Inflammatory macrophage treated with lipopolysaccharide for 4 hours (primary cell): ENCODE results near the gene AJAP1.

Source experiments
- DNase-seq: peaks from one replicate; pipeline ENCODE4 v3.0.0-alpha.2; 2020

AJAP1 gene

DNA sequence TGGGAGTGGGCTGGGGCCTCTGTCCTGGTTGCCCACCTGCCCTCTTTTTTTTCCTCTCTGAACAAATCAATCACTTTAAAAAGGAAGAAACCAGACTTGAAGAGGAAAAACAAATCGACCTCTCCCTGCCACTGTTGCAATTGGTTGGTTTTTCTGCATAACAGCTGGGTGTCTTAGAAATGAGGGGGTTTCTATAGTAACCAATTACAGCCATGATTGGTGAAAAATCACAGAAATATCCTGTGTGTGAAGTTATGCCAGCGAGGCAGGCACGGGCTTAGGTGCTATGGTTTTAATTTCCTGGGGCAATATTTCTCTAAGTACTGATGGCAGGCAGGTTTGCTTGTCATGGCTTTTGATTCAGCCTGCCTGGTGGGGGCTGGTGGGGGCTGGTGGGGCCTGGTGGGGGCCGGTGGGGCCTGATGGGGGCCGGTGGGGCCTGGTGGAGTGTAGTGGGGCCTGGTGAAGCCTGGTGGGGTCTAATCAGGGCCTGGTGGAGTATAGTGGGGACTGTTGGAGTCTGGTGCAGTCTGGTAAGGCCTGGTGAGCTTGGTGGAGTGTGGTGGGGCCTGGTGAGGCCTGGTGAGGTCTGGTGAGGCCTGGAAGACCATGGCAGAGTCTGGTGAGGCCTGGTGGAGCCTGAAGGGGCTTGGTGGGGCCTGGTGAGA lies 54.6 kb downstream of the AJAP1 start:
- DNase-seq = no peak

DNA sequence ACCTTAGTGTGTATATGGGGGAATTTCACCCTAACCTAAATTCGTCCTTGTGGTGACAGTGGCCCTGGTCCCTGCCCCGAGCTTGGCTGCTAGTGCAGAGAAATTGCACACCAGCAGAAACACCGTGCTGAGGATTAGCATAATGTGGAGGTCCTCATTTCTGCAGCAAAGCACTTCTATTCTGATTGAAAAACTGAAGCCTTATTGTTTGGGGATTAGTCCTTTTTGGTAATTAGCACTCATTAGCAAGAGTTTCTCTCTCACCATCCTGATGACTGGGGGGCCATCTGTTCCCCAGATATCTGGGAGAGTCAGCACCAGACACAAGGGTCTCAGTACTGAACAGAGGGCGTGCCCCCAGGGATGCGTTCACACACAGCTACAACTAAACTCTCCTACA lies 55.2 kb downstream of the AJAP1 start:
- no peak for DNase-seq

DNA sequence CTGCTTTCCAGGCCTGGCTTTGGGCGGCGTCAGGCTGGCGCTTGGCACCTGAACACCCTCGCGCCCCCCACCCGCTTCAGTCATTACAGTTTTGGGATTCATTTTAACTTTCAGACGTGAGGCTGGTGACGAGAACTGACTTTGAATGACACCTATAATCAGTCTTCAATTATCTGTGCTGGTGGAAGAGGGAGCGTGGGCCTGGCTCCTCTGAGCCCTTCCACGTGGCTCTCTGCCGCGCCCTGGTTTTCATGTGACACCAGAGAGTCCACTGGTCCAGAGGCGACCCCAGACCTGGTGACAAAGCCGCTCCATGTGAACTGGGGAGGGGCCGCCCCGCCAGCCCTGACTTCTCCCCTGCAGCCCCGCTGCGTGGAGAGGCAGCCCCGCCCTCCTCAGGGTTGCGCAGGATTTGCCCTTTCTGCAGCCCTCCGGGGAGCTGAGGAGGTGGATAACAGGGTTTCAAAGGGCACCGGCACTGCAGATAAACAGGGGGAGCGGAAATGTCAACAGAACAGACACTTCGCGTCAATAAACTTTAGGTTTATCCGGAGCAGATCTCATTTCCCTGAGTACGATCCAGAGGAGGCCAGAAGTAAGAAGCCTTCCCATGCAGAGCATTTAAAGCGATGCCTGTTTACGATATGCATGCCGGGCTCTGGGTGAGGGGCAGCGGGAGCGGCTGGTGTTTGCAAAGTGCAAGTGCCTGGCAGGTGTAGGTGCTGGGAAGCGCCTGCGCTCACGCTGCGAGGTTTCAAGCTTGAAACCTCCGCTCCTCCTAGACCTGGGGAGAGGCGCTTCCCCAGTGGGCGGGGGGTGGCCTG lies 56.4 kb downstream of the AJAP1 start:
- no peak for DNase-seq

DNA sequence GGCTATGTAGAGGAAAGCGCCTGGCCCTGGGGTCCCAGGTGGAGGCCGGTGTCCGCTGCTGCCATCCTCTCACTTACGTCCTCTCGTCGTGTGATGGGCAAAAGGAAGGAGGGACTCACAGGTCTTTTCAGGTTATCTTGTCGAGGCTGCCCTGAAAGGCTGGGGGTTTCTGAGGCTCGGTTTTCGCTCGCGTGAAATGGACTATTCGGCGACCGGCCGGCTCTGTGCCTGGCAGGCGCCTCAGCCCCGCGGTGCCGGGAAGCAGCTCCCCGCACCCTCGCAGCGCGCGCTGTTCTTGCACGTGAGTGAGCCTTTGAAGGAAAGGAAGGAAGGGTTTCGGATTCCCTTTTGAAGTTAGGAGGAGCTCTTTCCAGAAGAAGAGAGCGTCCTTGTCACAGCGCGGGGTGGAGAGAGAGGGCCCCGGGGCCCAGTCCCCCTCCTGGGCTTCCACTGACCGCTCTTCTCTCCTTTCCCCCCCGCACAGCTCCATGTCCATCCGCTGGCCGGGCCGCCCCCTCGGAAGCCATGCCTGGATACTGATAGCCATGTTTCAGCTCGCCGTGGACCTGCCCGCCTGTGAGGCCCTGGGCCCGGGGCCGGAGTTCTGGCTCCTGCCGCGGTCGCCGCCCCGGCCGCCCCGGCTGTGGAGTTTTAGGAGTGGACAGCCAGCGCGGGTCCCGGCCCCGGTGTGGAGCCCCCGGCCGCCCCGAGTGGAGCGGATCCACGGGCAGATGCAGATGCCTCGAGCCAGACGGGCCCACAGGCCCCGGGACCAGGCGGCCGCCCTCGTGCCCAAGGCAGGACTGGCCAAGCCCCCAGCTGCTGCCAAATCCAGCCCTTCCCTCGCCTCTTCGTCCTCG lies 57.2 kb downstream of the AJAP1 start:
- no peak for DNase-seq

DNA sequence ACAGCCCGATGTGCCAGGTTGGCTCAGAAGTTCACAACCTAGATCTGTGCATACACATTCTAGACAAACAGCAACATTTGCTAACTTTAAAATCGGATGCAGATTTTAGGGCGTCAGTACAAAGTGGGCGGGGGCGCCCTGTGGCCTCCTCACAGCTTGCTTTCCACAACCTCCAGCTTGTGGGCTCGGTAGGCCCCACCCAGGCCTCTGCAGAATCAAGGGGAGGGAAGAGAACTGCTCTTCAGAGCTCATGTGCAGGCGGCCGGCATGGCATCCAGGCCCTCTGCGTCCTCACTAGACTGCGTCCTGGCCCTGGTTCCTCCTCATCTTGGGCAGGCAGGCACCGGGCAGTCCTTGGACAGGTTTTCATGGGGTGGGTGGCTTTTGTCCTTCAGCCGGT lies 59.3 kb downstream of the AJAP1 start:
- DNase-seq = no peak

DNA sequence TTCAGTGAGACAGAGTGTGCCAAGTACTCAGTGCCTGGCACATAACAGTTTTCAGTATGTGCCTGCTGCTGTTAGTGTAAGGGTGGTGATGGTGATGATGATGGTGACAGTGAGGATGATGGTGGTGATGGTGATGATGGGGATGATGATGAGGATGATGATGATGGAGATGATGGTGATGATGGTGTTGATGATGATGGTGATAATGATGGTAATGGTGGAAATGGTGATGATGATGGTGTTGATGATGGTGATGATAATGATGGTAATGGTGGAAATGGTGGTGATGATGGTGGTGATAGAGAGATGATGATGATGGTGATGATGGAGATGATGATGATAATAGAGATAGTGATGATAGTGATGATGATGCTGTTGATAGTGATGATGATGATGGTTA lies 62.0 kb downstream of the AJAP1 start:
- no peak for DNase-seq

DNA sequence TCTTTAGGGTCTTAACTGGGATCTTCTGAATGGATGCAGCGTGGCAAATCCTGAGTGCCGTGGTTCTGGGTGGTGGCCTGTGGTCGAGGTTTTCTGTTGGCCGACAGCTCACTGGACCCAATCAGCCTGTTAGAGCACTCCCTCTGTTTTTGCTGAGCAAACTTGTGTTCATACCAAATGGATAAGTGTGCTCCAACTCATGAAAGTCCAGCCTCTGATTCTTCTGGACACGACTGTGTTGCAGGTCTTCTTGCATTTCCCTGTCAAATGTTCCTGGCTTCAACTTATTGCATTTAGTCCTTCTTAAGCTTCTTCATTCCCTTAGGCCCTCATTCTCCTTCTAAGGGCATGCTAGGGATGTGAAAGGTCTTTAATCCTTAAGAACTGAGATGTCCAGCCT lies 63.7 kb downstream of the AJAP1 start:
- no peak for DNase-seq

DNA sequence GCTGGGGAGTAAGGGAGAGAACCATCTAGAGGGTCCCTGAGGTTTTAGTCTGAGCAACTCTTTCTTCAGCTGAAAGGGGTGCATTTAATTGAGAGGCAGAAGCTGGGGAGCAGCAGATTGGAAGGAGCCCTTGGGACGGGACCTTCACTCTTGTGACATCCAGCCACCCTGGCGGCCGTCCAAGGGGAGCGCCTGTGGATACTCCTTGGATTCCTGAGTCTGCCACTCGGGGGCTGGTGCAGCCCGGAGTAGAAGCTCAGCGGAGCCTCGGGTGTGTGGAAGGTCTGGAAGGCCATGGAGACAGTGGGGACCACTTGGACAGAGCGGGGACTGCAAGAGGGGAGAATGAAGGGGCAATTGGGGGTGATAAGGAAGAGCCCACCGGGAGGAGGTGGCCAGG lies 68.7 kb downstream of the AJAP1 start:
- DNase-seq = no peak

DNA sequence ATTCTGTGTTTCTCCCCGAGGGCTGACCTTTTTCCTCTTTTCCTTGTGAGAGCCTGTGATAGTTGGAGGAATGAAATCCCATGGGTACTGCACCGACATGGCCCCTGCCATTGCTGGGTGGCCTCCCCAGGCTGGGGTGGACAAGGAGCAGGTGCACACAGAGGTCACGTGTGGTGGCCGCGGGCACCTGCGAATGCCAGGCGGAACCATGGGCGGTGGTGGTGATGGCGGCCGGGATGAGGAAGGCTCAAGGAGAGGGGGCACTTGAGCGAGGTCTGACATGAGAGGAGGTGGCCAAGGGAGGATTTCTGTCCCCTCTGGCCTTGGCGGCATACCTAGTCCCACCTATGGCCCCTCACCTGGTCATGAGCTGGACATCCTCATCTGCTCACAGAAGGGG lies 69.6 kb downstream of the AJAP1 start:
- no peak for DNase-seq

DNA sequence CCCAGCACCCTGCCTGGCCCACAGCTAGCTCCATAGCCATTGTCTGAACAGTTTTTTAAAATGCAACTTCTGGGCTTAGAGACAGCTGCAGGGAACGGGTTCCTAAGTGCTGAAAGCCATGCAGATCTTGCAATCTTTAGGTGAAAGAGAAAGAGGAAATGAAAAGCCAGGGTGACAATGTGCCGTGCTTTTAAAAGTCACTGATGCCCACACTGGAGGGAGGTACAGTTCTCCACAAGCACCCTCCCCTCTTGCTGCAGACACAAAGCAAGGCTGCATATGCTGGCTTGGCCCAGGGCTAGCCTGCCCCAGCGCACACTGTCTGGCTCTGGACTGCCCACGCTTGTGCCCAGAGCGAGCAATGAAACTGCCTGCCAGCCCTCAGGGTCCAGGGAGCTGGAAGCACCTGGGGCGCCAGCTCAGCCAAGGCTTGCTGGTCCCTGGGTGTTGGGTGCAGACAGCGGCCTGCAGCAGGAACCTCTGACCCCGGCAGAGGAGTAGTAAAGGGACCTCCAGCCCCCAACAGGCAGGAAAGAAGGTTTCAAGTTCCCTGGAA lies 70.4 kb downstream of the AJAP1 start:
- DNase-seq = no peak

DNA sequence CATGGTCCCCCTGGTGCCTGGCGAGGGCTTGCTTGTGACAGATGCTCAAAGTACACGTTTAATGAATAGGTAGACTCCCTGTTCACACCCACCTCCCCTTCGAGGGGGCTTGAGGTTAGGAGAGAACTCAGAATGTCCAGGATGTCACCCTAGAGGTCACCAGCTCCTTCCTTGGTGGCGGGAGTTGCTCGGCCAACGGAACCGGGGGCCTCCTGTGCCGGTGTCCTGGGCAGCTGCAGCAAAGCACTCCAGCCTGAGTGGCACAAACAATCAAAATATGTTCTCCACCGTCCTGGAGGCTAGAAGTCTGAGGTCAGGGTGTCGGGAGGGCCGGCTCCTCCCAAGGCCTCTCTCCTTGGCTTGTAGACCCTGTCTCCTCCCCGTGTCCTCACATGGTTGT lies 71.0 kb downstream of the AJAP1 start:
- DNase-seq = no peak

DNA sequence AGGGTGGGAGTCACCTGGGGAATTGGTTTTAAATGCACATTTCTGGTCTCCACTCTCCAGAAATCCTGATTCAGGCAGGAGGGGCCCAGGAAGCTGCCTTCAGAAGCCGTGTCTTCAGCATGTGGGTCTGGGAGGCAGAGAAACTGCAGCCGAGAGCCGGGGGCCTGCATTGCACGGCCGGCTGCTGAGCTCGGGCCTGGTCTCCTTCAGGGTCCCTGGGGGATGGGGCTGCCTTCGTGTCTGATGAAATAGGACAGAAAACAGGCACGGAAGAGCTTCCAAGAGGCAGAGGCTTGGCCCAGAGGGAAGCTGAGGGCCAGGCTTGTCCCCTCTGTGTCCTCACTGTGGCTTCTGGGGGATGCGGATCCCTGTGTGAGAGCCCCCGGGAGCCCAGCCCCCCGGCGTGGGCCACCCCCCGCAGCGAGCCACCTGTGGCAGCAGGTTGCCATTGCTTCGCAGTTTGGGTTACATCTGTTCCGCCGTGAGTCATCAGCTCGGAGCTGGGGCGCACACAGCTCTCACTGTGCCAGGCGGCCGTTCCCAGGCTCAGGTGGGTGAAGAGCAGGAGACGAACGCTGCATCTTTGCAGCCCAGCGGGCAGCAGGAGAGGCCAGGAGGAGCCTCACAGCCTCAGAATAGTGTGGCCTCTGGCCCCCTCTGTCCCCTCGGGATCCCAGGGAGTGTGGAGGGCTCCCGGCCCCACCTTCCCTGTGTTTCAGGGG lies 72.4 kb downstream of the AJAP1 start:
- no peak for DNase-seq

DNA sequence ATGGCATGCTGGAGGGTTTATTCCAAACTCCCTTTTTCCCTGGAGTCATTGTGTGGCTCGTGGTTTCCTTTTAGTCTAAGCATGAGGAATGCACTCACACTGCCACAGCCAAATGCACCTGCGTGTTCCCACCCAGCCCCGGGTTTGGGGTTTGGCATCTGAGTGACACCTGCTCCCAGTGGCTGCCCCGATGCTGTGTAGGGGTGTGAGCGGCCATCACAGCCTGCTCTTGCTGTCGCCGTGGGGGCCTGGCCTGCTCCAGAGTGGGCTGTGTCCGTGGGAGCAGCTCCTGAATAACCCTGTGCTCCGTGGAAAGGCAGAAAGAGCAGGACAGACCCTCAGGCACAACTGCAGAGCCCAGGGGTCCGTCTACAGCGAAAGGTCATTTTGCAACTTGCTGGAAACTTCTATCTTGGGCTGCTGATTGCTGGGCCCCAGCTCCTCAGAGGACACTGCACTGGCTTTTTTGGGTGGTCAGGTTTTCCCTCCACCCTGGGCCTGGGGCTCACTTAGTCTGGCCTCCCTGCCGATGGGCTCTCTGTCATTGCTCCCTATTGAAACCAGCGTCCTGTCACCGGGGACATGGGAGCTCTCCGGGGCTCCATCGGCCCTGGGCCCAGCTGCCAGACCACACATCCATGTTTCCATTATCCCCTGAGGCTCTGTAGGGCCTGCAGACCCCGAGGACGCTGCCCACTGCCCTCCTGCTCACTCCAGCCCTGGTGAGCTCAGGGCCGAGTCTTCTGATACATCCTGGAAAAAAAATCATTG lies 74.1 kb downstream of the AJAP1 start:
- DNase-seq = no peak

DNA sequence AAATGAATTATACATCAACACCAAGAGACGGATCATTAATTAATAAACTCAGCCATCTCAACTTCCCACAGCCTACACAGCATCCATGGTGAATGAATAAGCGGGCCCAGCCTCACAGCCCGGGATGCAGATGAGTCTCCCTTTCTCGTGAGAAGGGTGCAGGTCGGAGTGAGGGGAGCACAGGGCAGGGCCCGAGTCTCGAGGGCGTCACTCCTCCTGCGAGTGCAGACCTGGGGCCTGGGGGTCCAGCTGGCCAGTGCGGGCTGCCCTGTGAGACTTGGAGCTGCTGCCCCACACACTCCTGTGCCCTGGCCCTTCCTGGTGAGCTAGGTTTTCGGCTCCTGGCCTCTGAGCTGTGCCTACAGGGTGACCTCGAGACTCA lies 74.7 kb downstream of the AJAP1 start:
- DNase-seq = no peak

DNA sequence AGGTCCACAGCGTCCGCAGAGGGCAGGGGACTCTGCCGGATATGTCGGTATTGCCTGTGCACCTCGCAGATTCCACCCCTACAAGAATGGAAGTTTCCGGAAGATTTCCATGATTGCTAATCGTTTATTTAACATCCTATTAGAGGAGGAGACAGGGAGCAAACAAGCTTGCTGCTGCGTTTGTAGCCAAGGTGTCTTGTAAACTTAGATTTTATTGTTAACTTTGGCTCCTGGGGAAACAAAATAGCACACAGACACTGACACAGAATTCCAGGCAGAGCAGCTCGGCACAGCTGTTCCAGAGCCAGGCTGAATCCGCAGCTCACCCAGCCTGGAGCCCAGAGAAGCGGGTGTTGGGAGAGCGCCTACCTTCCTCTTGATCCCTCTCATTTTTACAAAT lies 75.7 kb downstream of the AJAP1 start:
- no peak for DNase-seq

DNA sequence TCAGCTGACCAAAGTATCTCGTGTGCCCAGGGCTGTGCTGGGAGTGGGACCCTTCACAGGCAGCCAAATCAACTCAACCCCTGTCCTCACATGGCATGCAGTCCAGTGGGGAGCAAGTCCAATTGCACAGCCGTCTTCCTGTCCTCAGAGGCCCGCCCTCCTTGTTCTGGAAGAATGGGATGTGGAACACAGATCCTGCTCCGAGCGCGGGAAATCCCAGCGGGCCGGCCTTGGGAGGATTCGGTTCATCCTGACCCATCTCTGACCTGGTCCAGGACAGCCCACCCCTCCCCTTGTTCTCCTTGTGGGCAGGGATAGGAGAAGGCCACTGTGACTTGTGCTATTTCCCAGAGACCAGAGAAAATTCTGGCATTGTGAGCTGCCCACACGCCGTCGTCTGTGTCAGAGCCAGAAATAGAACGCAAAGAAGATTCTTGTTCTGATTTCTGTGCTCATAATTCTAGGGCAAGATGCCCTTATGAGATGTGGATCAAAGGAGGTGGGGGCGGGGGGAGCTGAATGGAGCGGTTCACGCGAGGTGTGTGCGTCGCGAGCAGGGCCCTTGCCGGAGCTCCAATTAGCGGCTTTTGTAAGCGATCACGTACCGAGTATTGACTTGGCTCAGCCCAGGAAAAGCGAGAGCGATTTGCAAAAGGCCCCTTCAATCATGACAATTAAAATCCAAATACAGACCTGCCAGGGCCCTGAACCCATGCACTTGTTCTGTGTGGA lies 79.2 kb downstream of the AJAP1 start:
- no peak for DNase-seq

DNA sequence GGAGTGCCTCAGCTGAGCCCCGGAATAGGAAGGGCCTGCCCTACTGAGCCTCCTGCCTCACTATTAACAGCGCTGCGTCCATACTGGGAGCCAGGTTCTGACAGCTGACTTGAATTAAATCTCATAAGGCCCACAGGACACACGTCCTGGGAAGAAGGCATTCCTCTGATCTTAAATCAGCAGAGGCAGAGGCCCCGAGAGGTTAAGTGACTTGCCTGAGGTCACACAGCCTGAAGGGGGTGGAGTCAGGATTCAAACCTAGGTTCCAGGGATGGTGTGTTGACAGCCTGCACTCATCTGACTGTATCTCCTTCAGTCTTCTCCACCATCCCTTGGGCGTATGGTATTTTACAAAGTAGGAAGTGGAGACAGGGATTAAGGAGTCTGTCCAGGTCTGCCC lies 79.8 kb downstream of the AJAP1 start:
- no peak for DNase-seq

DNA sequence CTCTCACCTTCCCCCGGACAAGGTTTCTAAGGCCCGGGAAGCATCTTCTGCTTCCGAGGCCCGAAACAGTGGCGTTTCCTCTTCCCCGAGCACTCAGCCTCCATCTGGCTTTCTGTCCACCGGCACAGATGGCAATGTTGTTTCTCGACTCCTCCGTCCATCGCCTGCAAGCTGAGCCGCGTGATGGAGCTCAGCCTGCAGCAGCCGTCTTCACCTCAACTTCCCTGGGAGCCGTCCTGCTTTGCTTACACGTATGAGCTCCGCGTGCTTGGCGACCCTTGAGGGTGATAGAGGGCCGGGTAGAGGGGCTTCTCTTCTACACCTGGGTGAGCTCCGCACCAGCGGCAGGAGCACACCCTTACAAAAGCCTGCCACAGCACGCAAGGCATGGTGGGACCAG lies 80.4 kb downstream of the AJAP1 start:
- no peak for DNase-seq

DNA sequence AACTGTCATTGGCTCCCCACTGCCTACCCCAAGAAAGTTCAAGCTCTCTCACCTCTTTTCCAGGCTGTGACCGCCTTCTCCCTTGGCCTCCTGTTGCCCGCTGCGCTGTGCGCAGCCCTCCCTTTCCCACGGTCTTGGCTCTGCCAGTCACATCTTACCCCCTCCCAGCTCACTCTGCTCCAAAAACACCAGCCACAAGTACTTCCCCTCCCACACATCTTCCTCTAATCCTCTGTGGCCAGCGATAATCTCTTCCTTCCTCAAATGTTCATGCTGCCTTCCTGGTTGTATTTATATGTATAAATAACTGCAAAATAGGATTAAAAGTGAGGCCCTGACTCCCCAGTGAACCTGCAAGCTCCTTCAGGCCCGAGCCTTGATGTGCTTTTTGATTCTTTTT lies 81.8 kb downstream of the AJAP1 start:
- peak; percentile 7 for DNase-seq

DNA sequence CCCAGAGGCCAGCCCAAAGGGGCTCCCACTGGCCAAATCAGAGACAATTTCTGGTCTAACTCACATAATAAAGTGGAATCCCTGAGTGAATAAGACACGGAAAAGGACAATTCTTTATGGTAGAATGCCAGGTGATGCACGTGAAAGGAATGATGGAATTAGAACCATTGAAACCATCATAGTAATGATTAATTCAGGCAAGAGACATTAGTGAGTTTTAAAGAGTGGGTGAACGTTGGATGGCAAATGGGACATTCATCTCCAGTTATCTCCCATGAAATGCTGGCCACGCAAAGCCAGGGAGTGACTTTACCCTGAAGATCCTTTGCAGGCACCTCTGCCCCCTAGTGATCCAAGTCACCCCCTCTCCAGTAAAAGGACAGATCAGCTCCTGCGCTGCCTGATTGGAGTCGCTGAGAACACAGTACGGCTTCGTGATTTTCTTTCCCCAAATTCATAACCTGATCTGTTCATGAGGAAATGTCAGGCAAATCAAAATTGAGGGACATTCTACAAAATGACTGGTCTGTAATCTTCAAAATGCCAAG lies 87.5 kb downstream of the AJAP1 start:
- DNase-seq = no peak
